Thoracic aorta (tissue), 2 donors: Measurements from ENCODE around the gene GARIN5A. TPM values are rescaled to one million over a fixed set of nuclear protein-coding genes. Genes with fewer than 3 reads are reported as not detected.

Experiments used
- ATAC-seq: fragments of 150-250 bp; one replicate; pipeline ENCODE4 v1.8.0; 2017; ENCODE audit warnings: low read depth; ENCODE audit not compliant: insufficient number of reproducible peaks, low FRiP score
- DNase-seq: peaks from one replicate; pipeline ENCODE4 v3.0.0-alpha.2; 2020; ENCODE audit warnings: low spot score
- H3K27ac ChIP-seq, 2 donors: fragments of 200-600 bp; sonication (generic); 1 replicate in 1 of 2; 2 replicates in 1 of 2; pipeline ENCODE4 v1.5.1; 2016; ENCODE audit warnings: mild to moderate bottlenecking in 2 of 2, moderate library complexity in 2 of 2
- H3K27me3 ChIP-seq: fragments of 200-600 bp; sonication (generic); replicated peaks from 2 replicates; pipeline ENCODE4 v1.6.0; 2016; ENCODE audit warnings: mild to moderate bottlenecking; ENCODE audit not compliant: insufficient read depth
- H3K36me3 ChIP-seq: fragments of 200-600 bp; sonication (generic); one replicate; pipeline ENCODE4 v1.5.1; 2016
- H3K4me1 ChIP-seq, 2 donors: fragments of 200-600 bp; sonication (generic); 1 replicate in 1 of 2; 2 replicates in 1 of 2; pipeline versions ENCODE4 v1.5.1 to v1.6.0; 2016; ENCODE audit warnings: low read depth in 2 of 2, mild to moderate bottlenecking in 1 of 2; ENCODE audit not compliant: control insufficient read depth in 1 of 2
- H3K4me3 ChIP-seq: fragments of 200-600 bp; sonication (generic); 2 replicates; pipeline ENCODE4 v1.5.1; 2016; ENCODE audit warnings: mild to moderate bottlenecking
- H3K9me3 ChIP-seq: fragments of 200-600 bp; sonication (generic); 2 replicates; pipeline ENCODE4 v1.5.1; 2016
- CTCF ChIP-seq: fragments of 200-600 bp; sonication (generic); IDR thresholded peaks from one replicate; pipeline ENCODE4 v1.5.1; 2019; ENCODE audit warnings: antibody characterized with exemption
- total RNA-seq, 2 donors: library from RNA; depleted of rRNA; stranded (reverse); fragments of >200 nt; gene quantifications; one replicate each; pipeline versions ENCODE4 v1.1.0 to v1.2.3, GENCODE V29; 2016

GARIN5A gene
- total RNA-seq, 2 donors from 2014 or later: 0.56 TPM; not detected in 1

GRCh38 chr19:50459067-50459456 lies 17.6 kb downstream of the GARIN5A start:
- H3K27me3 ChIP-seq: no peaks in the 10 kb centered on the region
- no peak overlapping the region for H3K27ac ChIP-seq
- H3K36me3 ChIP-seq: no peaks in the 10 kb centered on the region
- DNase-seq: no peak
- no peaks in the 10 kb centered on the region for H3K4me1 ChIP-seq
- no peak for TF ChIP-seq CTCF
- no peak for ATAC-seq
- no peaks in the 10 kb centered on the region for H3K9me3 ChIP-seq
- H3K4me3 ChIP-seq: no peak overlapping the region

- H3K4me1 ChIP-seq: no peaks in the 10 kb centered on the region
- no peaks in the 10 kb centered on the region for H3K27me3 ChIP-seq
- H3K9me3 ChIP-seq: no peaks in the 10 kb centered on the region
- no peak for ATAC-seq
- no peak overlapping the region for H3K4me3 ChIP-seq
- TF ChIP-seq CTCF: no peak
- no peaks in the 10 kb centered on the region for H3K36me3 ChIP-seq
- H3K27ac ChIP-seq: no peak overlapping the region
- DNase-seq: no peak
Observed at GRCh38 chr19:50458396-50459066, 18.1 kb downstream of the GARIN5A start.

GRCh38 chr19:50457300-50457699 lies 19.3 kb downstream of the GARIN5A start:
- ATAC-seq: no peak

GRCh38 chr19:50455992-50456391 lies 20.7 kb downstream of the GARIN5A start:
- H3K4me1 ChIP-seq: no peaks in the 10 kb centered on the region
- H3K27ac ChIP-seq: no peak overlapping the region
- no peaks in the 10 kb centered on the region for H3K27me3 ChIP-seq
- no peaks in the 10 kb centered on the region for H3K9me3 ChIP-seq
- no peak overlapping the region for H3K4me3 ChIP-seq
- H3K36me3 ChIP-seq: no peaks in the 10 kb centered on the region
- TF ChIP-seq CTCF: no peak
- ATAC-seq (no peak), DNase-seq (no peak)

More at GRCh38 chr19:50457300-50457699, 19.3 kb downstream of the GARIN5A start:
- no peak overlapping the region for H3K4me3 ChIP-seq
- H3K4me1 ChIP-seq: no peaks in the 10 kb centered on the region
- no peak for TF ChIP-seq CTCF
- no peaks in the 10 kb centered on the region for H3K27me3 ChIP-seq
- H3K27ac ChIP-seq: no peak overlapping the region
- no peak for DNase-seq
- no peaks in the 10 kb centered on the region for H3K36me3 ChIP-seq
- H3K9me3 ChIP-seq: no peaks in the 10 kb centered on the region

- Histone ChIP-seq H3K27me3 (no peaks in the 10 kb centered on the region), H3K4me3 (no peak overlapping the region), H3K36me3 (no peaks in the 10 kb centered on the region), H3K4me1 (no peaks in the 10 kb centered on the region), H3K9me3 (no peaks in the 10 kb centered on the region), H3K27ac (no peak overlapping the region)
- TF ChIP-seq CTCF: no peak
- DNase-seq (no peak), ATAC-seq (no peak)
Observed at GRCh38 chr19:50453243-50453642, 23.4 kb downstream of the GARIN5A start.
